Tibial nerve (tissue), 4 donors: ENCODE results near the gene CDK5R2. TPM values are rescaled to one million over a fixed set of nuclear protein-coding genes. Genes with fewer than 3 reads are reported as not detected.

Experiments
- DNase-seq, 2 donors: peaks; one replicate each; pipeline ENCODE4 v3.0.0-alpha.2; 2019; ENCODE audit warnings: low spot score in 2 of 2
- H3K27ac ChIP-seq, 4 donors: fragments of 200-600 bp; sonication (generic) in 3 of 4; one replicate each; pipeline ENCODE4 v1.5.1; 2017 to 2019; ENCODE audit warnings: mild to moderate bottlenecking in 1 of 4
- H3K27me3 ChIP-seq, 2 donors: fragments of 200-600 bp; sonication (generic) in 1 of 2; one replicate each; pipeline versions ENCODE4 v1.5.1 to v1.6.0; 2017 to 2019
- H3K36me3 ChIP-seq, 3 donors: fragments of 200-600 bp; sonication (generic); one replicate each; pipeline ENCODE4 v1.5.1; 2018 to 2019
- H3K4me1 ChIP-seq, 4 donors: fragments of 200-600 bp; sonication (generic) in 3 of 4; one replicate each; pipeline ENCODE4 v1.5.1; 2017 to 2019
- H3K4me3 ChIP-seq, 4 donors: fragments of 200-600 bp; sonication (generic) in 3 of 4; one replicate each; pipeline ENCODE4 v1.5.1; 2017 to 2019; ENCODE audit warnings: mild to moderate bottlenecking in 1 of 4, moderate library complexity in 1 of 4
- H3K9me3 ChIP-seq, 4 donors: fragments of 200-600 bp; sonication (generic) in 3 of 4; one replicate each; pipeline ENCODE4 v1.5.1; 2017 to 2019
- CTCF ChIP-seq, 5 experiments: fragments of 200-600 bp in 3 of 5; fragments of 450-650 bp in 2 of 5; sonication (generic) in 3 of 5; IDR thresholded peaks; one replicate each; pipeline ENCODE4 v1.5.1; 2016 to 2019; ENCODE audit warnings: antibody characterized with exemption in 5 of 5, mild to moderate bottlenecking in 3 of 5, moderate library complexity in 2 of 5
- EP300 ChIP-seq, 2 donors: sonication (generic); formaldehyde crosslinking; IDR thresholded peaks; one replicate each; pipeline ENCODE4 v1.6.1; 2017; ENCODE audit warnings: antibody characterized with exemption in 2 of 2, mild to moderate bottlenecking in 1 of 2
- POLR2A ChIP-seq, 2 donors: fragments of 450-650 bp; IDR thresholded peaks; one replicate each; pipeline ENCODE4 v1.6.1; 2017; ENCODE audit warnings: antibody characterized with exemption in 2 of 2, mild to moderate bottlenecking in 2 of 2, moderate library complexity in 2 of 2
- WGBS, 2 donors: methylation state at CpG; one replicate each; pipeline ENCODE4 v1.1.5; 2018; 5-methylcytosine and 5-hydroxymethylcytosine counted together
- total RNA-seq, 4 donors: library from RNA; depleted of rRNA; stranded (reverse); fragments of >200 nt; gene quantifications; one replicate each; pipeline ENCODE4 v1.1.0, GENCODE V29; 2016

The CDK5R2 gene
- total RNA-seq, 4 donors from 2014 or later, result not detected

GRCh38 chr2:218997731-218998130, 38.3 kb downstream of the CDK5R2 start:
- Histone ChIP-seq H3K9me3 (no peaks in the 10 kb centered on the region), H3K4me1 (peaks cover 0 to 52% (median 26%) of the 10 kb centered on the region in 4 donors), H3K4me3 (no peak overlapping the region), H3K27ac (no peak overlapping the region), H3K27me3 (peaks cover 0 to 92% of the 10 kb centered on the region in 2 donors), H3K36me3 (no peaks in the 10 kb centered on the region)
- TF ChIP-seq CTCF (IDR thresholded peaks at IDR 0.05) (no peak), EP300 (IDR thresholded peaks at IDR 0.05) (no peak), POLR2A (IDR thresholded peaks at IDR 0.05) (no peak)
- WGBS, 2 donors, result 21 to 27% methylated on average over 2 of the region's 2 CpGs
- DNase-seq, result no peak

- no peak for DNase-seq
- H3K27me3 ChIP-seq, result peaks cover 0 to 92% of the 10 kb centered on the region in 2 donors
- H3K9me3 ChIP-seq, result no peaks in the 10 kb centered on the region
- H3K4me1 ChIP-seq, result peaks cover 0 to 51% (median 25%) of the 10 kb centered on the region in 4 donors
- H3K36me3 ChIP-seq, result no peaks in the 10 kb centered on the region
- no peak overlapping the region for H3K27ac ChIP-seq
- no peak overlapping the region for H3K4me3 ChIP-seq
- 57 to 66% methylated on average over 11 to 12 of the region's 12 CpGs for WGBS, 2 donors
- peak in 1 of 2 donors; percentile 15 for TF ChIP-seq EP300 (IDR thresholded peaks at IDR 0.05)
- TF ChIP-seq CTCF (IDR thresholded peaks at IDR 0.05), result no peak
- no peak for TF ChIP-seq POLR2A (IDR thresholded peaks at IDR 0.05)
Observed at GRCh38 chr2:218998414-218999002, 39.0 kb downstream of the CDK5R2 start.

- no peak for DNase-seq
- no peak overlapping the region for H3K4me3 ChIP-seq
- TF ChIP-seq EP300 (IDR thresholded peaks at IDR 0.05), result no peak
- no peak for TF ChIP-seq POLR2A (IDR thresholded peaks at IDR 0.05)
- no peak for TF ChIP-seq CTCF (IDR thresholded peaks at IDR 0.05)
- WGBS, 2 donors, result 55 to 67% methylated on average over 8 to 10 of the region's 10 CpGs
- peaks cover 0 to 45% (median 21%) of the 10 kb centered on the region in 4 donors for H3K4me1 ChIP-seq
- no peaks in the 10 kb centered on the region for H3K36me3 ChIP-seq
- no peak overlapping the region for H3K27ac ChIP-seq
- H3K9me3 ChIP-seq, result no peaks in the 10 kb centered on the region
- H3K27me3 ChIP-seq, result peaks cover 0 to 92% of the 10 kb centered on the region in 2 donors
Observed at GRCh38 chr2:218999021-218999880, 39.8 kb downstream of the CDK5R2 start.

- TF ChIP-seq POLR2A (IDR thresholded peaks at IDR 0.05) (no peak), EP300 (IDR thresholded peaks at IDR 0.05) (no peak), CTCF (IDR thresholded peaks at IDR 0.05) (no peak)
- no peak overlapping the region for H3K27ac ChIP-seq
- H3K36me3 ChIP-seq, result no peaks in the 10 kb centered on the region
- DNase-seq, result no peak
- WGBS, 2 donors, result 23 to 32% methylated on average over 7 to 9 of the region's 9 CpGs
- H3K27me3 ChIP-seq, result peaks cover 0 to 92% of the 10 kb centered on the region in 2 donors
- H3K4me3 ChIP-seq, result no peak overlapping the region
- H3K9me3 ChIP-seq, result no peaks in the 10 kb centered on the region
- H3K4me1 ChIP-seq, result peaks cover 0 to 45% (median 21%) of the 10 kb centered on the region in 4 donors
Observed at GRCh38 chr2:218999881-219000568, 40.6 kb downstream of the CDK5R2 start.
